SHP77 (cell line): ENCODE measurements around the gene TMEM164.
"Not testable (repeated sequence)": the region's sequence is repeated elsewhere in the genome, so short reads cannot be mapped to it uniquely, and the experiment has no call there.

Experiments used
- DNase-seq, 2 experiments: peaks; one replicate each; lab custom pipeline; 2025; lab: John Stamatoyannopoulos, UW

The TMEM164 gene

GRCh38 chrX:110002300-110003166 is at the start of gene TMEM164:
TSS of gene TMEM164 (plus strand) at chrX:110003114. CDS start at chrX:110003775, 661 bp downstream.
- DNase-seq, result peak; percentile 32 to 52

DNA sequence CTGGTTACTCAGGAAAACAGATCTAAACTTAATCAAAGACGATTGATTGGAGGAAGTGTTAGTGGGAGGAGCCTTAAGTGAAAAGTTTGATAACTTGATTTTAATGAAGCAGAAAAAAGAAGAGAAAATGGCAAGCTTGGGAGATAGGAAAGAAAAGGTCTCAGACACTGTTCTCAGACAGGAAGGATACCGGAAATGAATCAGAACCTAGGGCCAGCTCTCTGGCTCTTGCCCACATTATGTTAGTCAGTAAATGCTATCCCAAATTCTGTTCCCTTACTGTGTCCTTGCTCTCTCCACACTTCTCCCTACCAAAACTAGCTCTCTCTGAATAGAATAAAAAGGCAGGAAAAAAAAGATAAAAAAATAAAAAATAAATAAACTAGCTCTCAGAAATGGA is 48.6 kb upstream of the TMEM164 start:
- no peak for DNase-seq

GRCh38 chrX:109954955-109955354 is 48.0 kb upstream of the TMEM164 start:
- no peak for DNase-seq

- no peak for DNase-seq
Observed at GRCh38 chrX:109958266-109958665, 44.6 kb upstream of the TMEM164 start.

GRCh38 chrX:109959356-109959871 is 43.5 kb upstream of the TMEM164 start:
- no peak for DNase-seq

DNA sequence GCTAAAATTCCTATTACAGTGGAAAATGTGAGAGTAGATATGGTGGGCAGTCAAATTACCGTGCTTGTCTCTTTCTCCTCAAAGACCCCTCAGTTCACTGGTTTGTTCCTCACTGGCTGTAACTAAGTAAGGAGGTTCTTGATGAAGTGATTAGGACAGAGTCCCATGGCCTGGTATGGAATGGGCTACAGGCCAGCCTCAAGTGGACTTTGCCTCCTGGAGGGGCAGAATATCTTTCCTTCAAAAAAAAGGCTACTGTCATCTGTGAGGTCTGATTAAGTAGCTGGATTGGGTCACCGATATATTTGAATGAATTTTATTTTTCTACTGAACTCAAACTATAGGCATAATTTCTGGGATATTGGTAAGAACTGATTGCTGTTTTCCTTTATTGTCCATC is 38.5 kb upstream of the TMEM164 start:
- DNase-seq, result no peak

GRCh38 chrX:109966246-109966645 is 36.7 kb upstream of the TMEM164 start:
- DNase-seq, result no peak

GRCh38 chrX:109967156-109967555 is 35.8 kb upstream of the TMEM164 start:
- DNase-seq, result no peak

GRCh38 chrX:109970841-109971240 is 32.1 kb upstream of the TMEM164 start:
- DNase-seq, result not testable (repeated sequence)

DNA sequence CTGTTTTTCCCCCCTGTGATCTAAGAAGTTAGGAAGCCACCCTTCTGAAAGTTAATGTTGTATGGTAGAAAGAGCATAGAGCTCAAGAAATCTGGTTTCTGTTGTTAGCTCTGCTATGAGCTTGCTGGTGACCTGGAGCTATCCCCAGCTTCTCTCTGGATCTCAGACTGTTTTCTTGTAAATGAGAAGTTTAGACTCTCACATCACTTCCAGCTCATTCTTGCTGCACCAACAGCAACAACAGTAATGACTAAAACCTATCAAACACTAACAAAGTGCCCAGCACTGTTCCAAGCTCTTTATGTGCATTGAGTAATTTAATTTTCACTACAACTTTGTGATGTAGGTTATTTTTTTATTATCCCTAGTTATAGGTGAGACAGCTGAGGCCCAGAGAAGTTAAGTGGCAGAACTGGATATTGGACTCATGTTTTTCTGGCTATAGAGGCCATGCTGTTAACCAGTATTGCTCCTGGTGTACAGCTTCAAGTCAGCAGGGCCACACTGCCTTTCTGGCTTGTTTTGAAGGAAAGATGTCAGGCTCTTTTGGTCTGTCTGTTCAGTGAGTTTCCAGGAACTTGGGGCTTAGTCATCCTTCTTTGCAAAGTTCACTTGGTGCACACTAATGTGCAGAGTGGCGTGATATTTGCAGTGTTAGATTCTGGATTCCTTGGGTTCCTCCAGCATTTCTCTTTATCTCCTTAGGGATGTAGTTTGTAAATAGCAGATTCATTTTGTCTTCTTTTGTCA is 27.8 kb upstream of the TMEM164 start:
- no peak for DNase-seq

GRCh38 chrX:109985210-109985609 is 17.7 kb upstream of the TMEM164 start:
- DNase-seq, result not testable (repeated sequence)

GRCh38 chrX:109987884-109988283 is 15.0 kb upstream of the TMEM164 start:
- DNase-seq, result no peak

- DNase-seq, result no peak
Observed at GRCh38 chrX:109990582-109991276, 12.2 kb upstream of the TMEM164 start.

DNA sequence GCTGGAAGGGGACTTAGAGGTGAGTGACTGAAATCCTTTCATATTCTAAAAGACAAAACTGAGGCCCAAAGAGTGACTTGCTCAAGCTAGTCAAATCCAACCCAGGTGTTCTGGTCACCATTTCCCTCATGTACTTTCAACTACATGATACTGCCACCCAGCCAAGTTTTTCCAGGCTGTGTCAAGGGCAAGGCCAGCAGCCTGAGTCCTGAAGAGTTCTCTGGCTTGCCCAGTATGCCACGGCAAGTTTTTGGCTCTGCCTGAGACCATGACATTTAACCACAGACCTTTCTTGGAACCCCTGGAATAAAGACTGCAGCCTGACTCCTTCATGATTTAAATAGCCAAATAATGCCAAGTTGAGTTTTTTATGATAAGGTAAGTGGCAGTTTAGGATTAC is 10.7 kb upstream of the TMEM164 start:
- DNase-seq, result no peak

DNA sequence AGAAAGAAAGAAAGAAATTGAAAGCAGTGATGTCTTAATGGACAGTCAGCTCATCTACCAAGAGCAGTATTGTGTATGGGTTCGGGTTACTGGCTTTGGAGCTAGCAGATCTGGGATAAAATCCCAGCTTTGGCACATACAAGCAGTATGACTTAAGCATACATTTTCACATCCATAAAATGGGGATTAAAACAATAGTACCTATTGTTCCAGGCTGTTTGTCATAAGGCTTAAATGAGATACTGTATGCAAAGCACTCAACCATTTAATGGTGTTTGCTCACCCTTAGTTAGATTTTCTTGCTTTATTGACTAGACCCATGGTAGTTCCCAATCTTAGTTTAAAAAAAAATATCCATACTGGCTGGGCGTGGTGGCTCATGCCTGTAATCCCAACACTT is 7.8 kb upstream of the TMEM164 start:
- no peak for DNase-seq

DNA sequence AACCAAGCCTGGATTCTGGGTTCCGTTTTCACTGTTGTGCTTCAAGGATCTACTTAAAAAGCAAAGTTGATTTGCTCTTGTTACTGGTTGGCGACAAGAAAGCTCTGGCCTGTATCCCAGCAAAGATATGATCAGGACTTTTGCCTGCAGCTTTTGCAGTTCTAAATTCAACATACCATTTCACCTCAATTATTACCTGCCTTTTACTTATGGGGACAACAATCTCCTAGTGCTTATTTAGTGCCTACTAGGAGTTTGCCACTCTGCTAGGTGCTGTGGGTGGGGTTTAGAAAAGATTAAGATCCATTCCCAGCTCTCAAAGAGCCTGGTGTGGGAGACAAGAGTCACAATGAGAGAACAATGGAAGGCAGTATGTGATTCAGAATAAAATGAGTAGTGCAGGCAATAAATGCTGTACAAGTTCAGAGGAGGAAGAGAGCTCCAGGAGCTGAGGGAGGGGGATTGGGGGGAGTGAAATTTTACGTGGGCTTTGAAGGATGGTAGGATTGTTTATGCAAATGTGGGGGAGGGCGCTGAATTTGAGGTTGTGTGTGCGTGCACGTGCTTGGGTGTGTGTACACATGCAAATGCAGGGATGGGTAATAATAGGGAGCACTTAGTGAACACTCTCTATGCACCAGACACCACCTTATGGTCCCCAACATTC is 5.0 kb upstream of the TMEM164 start:
- DNase-seq, result no peak

DNA sequence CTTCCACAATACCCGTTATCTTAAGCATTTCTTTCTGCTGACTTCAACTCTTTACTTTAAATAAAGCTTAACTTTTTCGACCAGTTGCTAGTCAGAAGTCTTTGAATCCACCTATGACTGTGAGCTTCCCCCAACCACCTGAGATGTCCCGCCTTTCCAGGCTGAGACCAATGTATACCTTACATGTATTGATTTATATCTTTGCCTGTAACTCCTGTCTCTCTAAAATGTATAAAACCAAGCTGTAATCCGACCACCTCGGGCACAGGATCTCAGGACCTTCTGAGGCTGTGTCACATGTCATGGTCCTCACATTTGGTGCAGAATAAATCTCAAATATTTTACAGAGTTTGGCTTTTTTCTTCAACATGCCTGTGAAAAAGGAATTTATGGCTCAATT is 2.9 kb upstream of the TMEM164 start:
- no peak for DNase-seq

- DNase-seq, result no peak
Observed at GRCh38 chrX:110000847-110001713, 1.8 kb upstream of the TMEM164 start.

DNA sequence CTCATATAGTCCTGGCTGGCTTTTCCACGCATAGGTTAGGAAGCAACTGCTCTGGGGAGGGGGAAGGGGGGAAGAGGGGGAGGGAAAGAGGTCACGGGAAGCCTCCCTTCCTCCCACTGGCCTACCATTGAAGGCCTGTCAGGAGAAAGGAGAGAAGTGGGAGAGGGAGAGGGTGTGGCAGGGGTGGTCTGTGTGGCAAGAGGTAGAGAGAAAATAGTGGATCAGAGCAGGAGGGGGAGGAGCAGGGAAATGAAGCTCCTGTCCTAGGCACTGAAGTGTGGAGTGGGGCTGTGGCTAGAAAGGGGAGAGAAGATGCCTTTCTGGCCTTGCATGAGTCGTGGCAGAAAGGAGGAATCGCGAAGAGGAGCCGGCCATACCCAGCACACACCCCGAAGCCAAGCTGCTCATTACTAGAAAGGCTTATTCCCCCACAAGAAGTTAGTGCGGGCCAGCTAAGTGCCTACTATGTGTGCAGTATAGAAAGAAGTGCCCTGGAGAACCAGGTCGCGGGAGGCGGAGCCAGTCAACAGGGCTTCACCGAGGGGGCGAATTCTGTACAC is 1.1 kb upstream of the TMEM164 start:
- DNase-seq, result no peak
